ENCODE measurements around the gene GASK1A. TPM values are rescaled to one million over a fixed set of nuclear protein-coding genes. Genes with fewer than 3 reads are reported as not detected.
A peak's percentile ranks its signal among the peaks of the same experiment; 100 is the strongest.

The GASK1A gene
- total RNA-seq, 1 donor from 2014 or later, result 17.8 TPM

DNA sequence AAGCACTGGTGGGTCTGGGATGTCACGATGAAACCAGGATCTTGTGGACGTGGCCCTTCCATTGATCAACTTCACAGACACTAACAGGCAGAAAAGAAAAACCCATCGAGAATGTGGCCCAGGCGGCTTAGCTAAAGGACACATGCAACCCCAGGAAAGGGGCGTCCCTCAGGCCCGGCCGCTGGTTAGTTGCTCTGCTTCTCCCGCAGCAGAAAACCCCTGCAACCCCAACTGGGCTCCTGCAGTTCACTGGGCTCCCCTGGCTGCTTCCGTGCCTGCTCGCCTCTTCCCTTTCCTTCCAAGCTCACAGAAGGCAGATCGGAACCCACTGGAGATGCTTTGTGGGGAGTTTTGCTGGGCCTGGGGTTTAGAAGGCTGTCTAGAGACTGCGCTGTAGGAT lies 1.1 kb downstream of the GASK1A start:
- no peak for DNase-seq (ENCODE audit: low spot score)
- intact Hi-C loops (cut with DNase I), result no loop called here
- peak; percentile 19 for ATAC-seq

DNA sequence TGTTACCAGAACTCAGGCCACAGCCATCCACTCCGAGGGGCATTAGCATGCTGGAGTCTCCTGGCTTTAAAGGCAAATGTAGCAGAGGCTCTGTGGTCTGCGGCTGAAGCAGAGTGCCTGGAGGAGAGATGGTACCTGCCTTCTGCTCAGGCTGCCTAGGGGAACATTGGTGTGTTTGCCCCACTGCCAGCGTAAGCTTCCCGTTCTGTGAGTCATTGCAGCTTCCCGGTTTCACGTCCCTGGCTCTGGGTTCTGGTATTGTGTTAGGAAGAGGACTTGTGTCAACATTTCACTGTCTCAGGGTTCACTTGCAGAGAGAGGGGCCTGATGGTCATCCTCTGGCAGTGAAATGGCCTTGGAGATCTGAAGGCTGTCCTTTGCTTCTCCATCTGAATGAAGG lies 1.8 kb downstream of the GASK1A start:
- intact Hi-C loops (cut with DNase I), result no loop called here
- ATAC-seq, result peak; percentile 31
- no peak for DNase-seq (ENCODE audit: low spot score)

- ATAC-seq, result no peak
- no peak for DNase-seq (ENCODE audit: low spot score)
- intact Hi-C loops (cut with DNase I), result no loop called here
Measured at GRCh38 chr3:42982645-42983412, 3.7 kb downstream of the GASK1A start.

DNA sequence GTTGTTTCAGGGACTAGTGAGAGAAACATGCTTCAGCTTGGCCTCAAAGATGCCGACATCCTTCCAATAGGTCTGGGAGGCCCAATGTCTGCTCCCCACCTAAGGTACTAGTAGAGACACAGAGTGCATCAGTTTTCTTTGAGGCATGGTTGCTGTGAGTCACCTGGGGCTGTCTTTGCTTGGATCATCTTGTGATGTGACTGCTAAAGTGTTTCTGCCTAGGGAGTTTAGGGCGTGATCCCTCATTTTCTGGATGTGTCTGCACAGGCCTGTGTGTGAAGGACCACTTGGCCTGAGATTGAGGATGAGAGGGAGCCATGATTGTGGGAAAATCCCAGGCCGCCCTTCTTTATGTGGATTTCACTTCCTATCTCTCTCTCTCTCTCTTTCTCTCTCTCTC lies 4.8 kb downstream of the GASK1A start:
- DNase-seq (ENCODE audit: low spot score), result no peak
- intact Hi-C loops (cut with DNase I), result no loop called here
- ATAC-seq, result no peak

DNA sequence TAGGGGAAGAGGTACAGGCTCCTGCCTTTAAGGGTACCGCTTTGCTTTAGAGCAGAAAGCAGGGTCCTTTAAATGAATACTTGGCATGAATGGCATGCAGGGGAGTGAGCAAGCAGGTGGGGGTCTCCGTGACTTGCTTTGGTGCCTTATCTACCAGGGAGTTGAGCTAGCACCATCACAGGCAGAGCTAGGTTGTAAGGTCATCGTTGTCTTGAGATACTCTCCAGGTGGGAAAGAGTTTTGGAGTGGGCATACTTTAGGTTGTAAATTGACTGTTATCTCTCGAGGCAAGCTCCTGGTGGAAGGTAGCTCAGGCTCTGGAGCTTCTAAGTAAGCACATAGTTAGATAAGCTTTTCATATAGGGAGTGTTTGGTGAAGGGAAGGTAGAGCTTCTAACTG lies 5.6 kb downstream of the GASK1A start:
- DNase-seq (ENCODE audit: low spot score), result no peak
- intact Hi-C loops (cut with DNase I), result no loop called here
- no peak for ATAC-seq

GRCh38 chr3:42988097-42988496 lies 9.0 kb downstream of the GASK1A start:
- ATAC-seq (no peak), DNase-seq (ENCODE audit: low spot score) (no peak)
- intact Hi-C loops (cut with DNase I), result no loop called here

DNA sequence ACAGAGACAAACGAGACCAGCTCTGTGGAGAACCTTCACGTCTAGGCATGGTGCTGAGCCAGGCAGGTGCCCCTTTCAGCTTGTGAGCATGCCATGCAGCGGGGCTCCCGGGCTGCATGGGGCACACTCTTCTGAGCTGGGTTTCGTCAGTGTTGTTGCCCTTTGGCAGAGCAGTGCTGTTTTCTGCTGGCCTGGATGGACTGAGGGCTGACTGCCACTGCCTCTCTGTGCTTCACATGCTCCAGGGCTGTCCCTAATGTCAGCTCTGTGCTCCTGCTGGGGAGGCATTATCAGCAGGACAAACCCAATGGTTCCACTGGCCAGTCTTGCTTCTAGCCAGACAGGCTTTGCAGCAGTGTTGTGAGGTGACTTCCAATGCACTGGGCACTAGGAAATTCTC lies 9.5 kb downstream of the GASK1A start:
- ATAC-seq (no peak), DNase-seq (ENCODE audit: low spot score) (no peak)
- intact Hi-C loops (cut with DNase I), result no loop called here

- intact Hi-C loops (cut with DNase I), result no loop called here
- peak; percentile 87 for ATAC-seq
- no peak for DNase-seq (ENCODE audit: low spot score)
Measured at GRCh38 chr3:42991341-42992315, 12.5 kb downstream of the GASK1A start.

DNA sequence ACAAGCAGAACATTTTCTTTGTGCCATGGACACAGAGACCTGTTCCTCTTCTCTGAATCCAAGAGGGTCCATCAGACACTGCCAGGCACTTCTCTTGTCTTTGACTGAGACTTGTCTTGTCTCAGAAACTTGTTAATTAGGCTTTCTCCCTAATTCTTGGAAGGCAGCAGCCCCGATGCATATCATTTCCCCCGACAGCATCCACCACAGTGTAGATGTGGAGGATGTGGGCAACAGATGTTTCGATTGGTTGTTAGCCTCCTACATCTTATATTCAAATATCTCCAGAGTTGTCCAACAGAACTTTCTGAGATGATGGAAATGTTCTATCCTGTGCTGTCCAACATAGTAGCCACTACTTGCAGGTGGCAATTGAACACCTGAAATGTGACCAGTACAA lies 15.5 kb downstream of the GASK1A start:
- intact Hi-C loops (cut with DNase I), result no loop called here
- DNase-seq (ENCODE audit: low spot score) (no peak), ATAC-seq (no peak)

GRCh38 chr3:42996021-42996420 lies 16.9 kb downstream of the GASK1A start:
- no peak for ATAC-seq
- DNase-seq (ENCODE audit: low spot score), result no peak

DNA sequence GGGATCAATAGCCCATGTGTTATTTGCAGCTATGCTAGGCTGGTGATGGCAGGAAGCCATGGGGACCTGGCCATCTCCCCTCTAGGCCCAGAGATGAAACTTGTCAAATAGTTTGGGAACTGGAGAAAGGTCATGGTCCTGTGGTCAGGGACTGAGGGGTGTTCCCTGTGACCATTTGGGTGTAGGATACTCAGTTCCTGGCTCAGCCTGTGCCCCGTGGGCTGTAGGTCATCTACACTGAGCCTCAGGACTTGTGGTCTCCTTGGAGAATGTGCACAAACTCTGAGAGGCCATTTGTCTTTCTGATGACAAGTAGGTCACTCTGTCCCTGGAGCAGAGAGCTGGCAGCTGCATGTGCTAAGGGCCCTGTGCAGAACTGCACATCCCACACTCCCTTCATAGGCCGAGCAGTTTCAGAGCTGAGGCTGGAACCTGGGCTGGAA lies 17.5 kb downstream of the GASK1A start:
- DNase-seq (ENCODE audit: low spot score) (no peak), ATAC-seq (no peak)
- intact Hi-C loops (cut with DNase I), result no loop called here

More at GRCh38 chr3:42996021-42996420, 16.9 kb downstream of the GASK1A start:
- intact Hi-C loops (cut with DNase I), result no loop called here

DNA sequence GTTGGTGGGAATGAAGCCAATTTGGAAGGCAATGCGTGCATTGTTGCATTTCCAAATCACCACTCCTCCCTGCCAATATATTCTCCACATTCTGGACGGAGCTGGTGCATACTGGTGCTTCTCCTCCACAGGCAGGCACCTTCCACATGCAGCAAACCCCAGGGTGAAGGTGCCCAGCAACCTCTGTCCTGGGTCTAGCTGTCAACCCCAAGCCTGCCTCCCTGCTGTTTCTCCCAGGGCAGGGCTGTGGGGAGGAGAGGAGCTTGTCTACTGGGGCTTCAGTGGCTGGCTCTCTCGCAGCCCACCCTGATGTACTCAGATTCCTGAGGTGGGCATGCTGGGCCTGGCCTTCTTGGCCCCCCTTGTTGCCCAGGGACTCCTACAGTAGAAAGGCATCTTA lies 20.1 kb downstream of the GASK1A start:
- DNase-seq (ENCODE audit: low spot score) (no peak), ATAC-seq (no peak)
- intact Hi-C loops (cut with DNase I), result no loop called here

GRCh38 chr3:42999632-43000031 lies 20.5 kb downstream of the GASK1A start:
- DNase-seq (ENCODE audit: low spot score) (no peak), ATAC-seq (no peak)
- intact Hi-C loops (cut with DNase I), result no loop called here

DNA sequence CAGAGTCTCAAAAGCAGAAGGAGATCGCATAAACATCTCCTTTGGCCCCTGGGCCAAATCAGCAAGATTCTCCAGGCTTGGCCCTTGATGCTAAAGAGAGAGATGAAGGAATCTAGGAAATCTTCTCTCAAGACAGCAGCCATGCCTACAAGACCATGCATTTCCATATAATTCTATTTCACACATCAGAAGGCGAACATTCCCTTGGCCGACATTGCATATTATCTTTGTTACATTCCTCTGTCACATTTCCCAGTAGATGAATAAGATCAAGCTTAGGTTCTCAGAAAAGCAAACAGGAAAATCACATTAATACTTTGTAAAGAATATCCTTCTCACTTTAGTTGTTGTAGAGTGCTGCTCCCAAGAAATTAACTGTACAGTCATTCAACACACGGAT lies 21.3 kb downstream of the GASK1A start:
- no peak for DNase-seq (ENCODE audit: low spot score)
- intact Hi-C loops (cut with DNase I), result no loop called here
- no peak for ATAC-seq

GRCh38 chr3:43001094-43001553 lies 22.0 kb downstream of the GASK1A start:
- intact Hi-C loops (cut with DNase I), result no loop called here
- ATAC-seq (peak; percentile 97), DNase-seq (ENCODE audit: low spot score) (peak; percentile 87)

DNA sequence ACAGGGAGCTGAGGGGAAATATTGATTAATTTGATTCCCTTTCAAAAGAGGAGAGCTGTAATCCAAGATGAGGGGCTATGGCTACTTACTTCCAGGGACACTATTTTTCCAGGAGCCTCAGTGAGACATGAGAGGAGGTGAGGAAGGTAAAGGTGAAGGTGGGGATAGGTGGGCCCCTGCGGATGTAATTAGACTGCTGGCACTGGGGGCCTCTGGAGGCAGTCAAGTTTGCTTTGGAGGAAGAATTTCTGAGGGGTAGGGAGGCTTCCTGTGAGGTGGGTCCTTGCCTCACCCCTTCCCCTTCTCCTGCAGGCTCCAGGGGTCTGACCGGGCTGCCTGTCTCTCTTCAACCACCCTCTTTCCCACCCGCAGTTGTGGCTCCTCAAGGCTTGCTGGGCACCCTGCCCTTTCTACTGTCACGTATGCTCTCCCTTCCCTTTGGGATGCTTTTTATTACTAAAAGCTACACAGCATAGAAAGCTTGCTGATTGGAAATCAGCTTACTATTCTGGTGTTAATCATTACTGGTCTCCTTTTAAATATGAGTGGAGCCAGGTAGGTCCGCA lies 22.5 kb downstream of the GASK1A start:
- intact Hi-C loops (cut with DNase I), result no loop called here
- ATAC-seq, result no peak
- no peak for DNase-seq (ENCODE audit: low spot score)

- intact Hi-C loops (cut with DNase I), result no loop called here
- ATAC-seq (no peak), DNase-seq (ENCODE audit: low spot score) (no peak)
Measured at GRCh38 chr3:43004282-43004681, 25.2 kb downstream of the GASK1A start.

- no peak for DNase-seq (ENCODE audit: low spot score)
- intact Hi-C loops (cut with DNase I), result no loop called here
- ATAC-seq, result no peak
Measured at GRCh38 chr3:43005253-43005652, 26.1 kb downstream of the GASK1A start.

DNA sequence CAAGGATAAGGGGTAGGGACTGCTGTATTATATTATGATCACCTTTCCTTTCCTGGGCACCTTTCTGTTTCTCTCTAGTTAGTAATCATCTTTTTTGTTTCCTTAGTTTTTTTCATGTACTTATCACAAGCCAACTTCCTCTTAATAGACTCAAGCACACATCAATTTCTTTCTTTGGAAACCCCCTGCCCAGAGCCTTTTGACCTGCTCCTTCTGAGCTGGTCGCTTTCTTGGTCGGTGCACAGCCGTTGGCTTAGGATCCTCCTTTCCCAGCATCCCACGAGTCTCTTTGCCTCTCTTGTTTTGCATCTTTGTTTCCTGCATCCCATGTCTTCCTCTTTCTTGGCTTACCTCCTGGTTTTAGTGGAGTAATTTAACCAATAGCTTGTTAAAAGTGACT lies 26.9 kb downstream of the GASK1A start:
- DNase-seq (ENCODE audit: low spot score) (no peak), ATAC-seq (no peak)
- intact Hi-C loops (cut with DNase I), result no loop called here

- ATAC-seq (no peak), DNase-seq (ENCODE audit: low spot score) (no peak)
- intact Hi-C loops (cut with DNase I), result no loop called here
Measured at GRCh38 chr3:43006825-43007224, 27.7 kb downstream of the GASK1A start.
